Neural cell (in vitro differentiated cells): ENCODE data around the gene ZDHHC1. TPM values are rescaled to one million over a fixed set of nuclear protein-coding genes. Genes with fewer than 3 reads are reported as not detected.

Source experiments
- H2AFZ ChIP-seq: fragments of 200-600, 300-800 bp; sonication (generic), shearing (Covaris generic); 2 replicates; pipeline ENCODE4 v1.6.0; 2014; ENCODE audit warnings: low read depth, mild to moderate bottlenecking, antibody characterized with exemption, low read length, moderate library complexity
- H3F3A ChIP-seq: fragments of 200-600 bp; shearing (Covaris generic); 2 replicates; pipeline ENCODE4 v1.6.1; 2016; ENCODE audit warnings: mild to moderate bottlenecking, moderate library complexity, mixed read lengths, antibody characterized with exemption, low read length; ENCODE audit not compliant: insufficient read depth, poor library complexity, severe bottlenecking
- H3K27ac ChIP-seq: fragments of 200-600, 300-800 bp; sonication (generic), shearing (Covaris generic); 2 replicates; pipeline ENCODE4 v1.5.1; 2014; ENCODE audit warnings: mild to moderate bottlenecking, low read length, moderate library complexity
- H3K27me3 ChIP-seq: fragments of 300-800, 200-600 bp; sonication (generic), shearing (Covaris generic); 2 replicates; pipeline ENCODE4 v1.6.0; 2014; ENCODE audit warnings: mild to moderate bottlenecking, low read depth, low read length, moderate library complexity; ENCODE audit not compliant: insufficient read depth
- H3K36me3 ChIP-seq: fragments of 300-800, 200-600 bp; sonication (generic), shearing (Covaris generic); 2 replicates; pipeline ENCODE4 v1.5.1; 2014; ENCODE audit warnings: mild to moderate bottlenecking, antibody characterized with exemption, low read length, moderate library complexity; ENCODE audit not compliant: insufficient read depth
- H3K4me2 ChIP-seq: fragments of 300-800, 200-600 bp; sonication (generic), shearing (Covaris generic); 2 replicates; pipeline ENCODE4 v1.6.0; 2014; ENCODE audit warnings: mild to moderate bottlenecking, low read length
- H3K4me3 ChIP-seq: fragments of 300-800, 200-600 bp; sonication (generic), shearing (Covaris generic); 2 replicates; pipeline ENCODE4 v1.5.1; 2014; ENCODE audit warnings: mild to moderate bottlenecking, low read length, moderate library complexity
- H3K79me2 ChIP-seq: fragments of 200-600 bp; shearing (Covaris generic); replicated peaks from 2 replicates; pipeline ENCODE4 v1.6.0; 2014; ENCODE audit warnings: mild to moderate bottlenecking, low read length, moderate library complexity; ENCODE audit not compliant: insufficient read depth
- H3K9ac ChIP-seq: fragments of 300-800, 200-600 bp; sonication (generic), shearing (Covaris generic); 2 replicates; pipeline ENCODE4 v1.6.1; 2016; ENCODE audit warnings: mild to moderate bottlenecking, low read length, mixed read lengths
- H3K9me2 ChIP-seq: fragments of 200-600 bp; shearing (Covaris generic); 2 replicates; pipeline ENCODE4 v1.6.1; 2016; ENCODE audit warnings: mild to moderate bottlenecking, low read length, mixed read lengths; ENCODE audit not compliant: insufficient read depth
- H3K9me3 ChIP-seq: fragments of 200-600, 300-800 bp; sonication (generic), shearing (Covaris generic); 2 replicates; pipeline ENCODE4 v1.6.1; 2016; ENCODE audit warnings: mild to moderate bottlenecking, mixed run types, low read length, moderate library complexity, mixed read lengths
- H4K20me1 ChIP-seq: fragments of 200-600 bp; shearing (Covaris generic); 2 replicates; pipeline ENCODE4 v1.6.1; 2016; ENCODE audit warnings: mild to moderate bottlenecking, mixed run types; ENCODE audit not compliant: insufficient read depth
- EP300 ChIP-seq: fragments of 450-650 bp; conservative IDR thresholded peaks from 2 replicates; pipeline ENCODE4 v1.6.1; 2014; ENCODE audit warnings: antibody characterized with exemption, mild to moderate bottlenecking, moderate library complexity; ENCODE audit not compliant: poor library complexity, severe bottlenecking
- EZH2 ChIP-seq: fragments of 200-600, 300-800 bp; shearing (Covaris generic), sonication (generic); IDR thresholded peaks from 2 replicates; pipeline ENCODE4 v1.6.1; 2014; ENCODE audit warnings: antibody characterized with exemption, low read length, borderline replicate concordance, mild to moderate bottlenecking; ENCODE audit not compliant: insufficient read depth, poor library complexity, severe bottlenecking
- MXI1 ChIP-seq: fragments of 450-650 bp; conservative IDR thresholded peaks from 2 replicates; pipeline ENCODE4 v1.6.1; 2014; ENCODE audit warnings: antibody characterized with exemption, mild to moderate bottlenecking; ENCODE audit not compliant: poor library complexity, severe bottlenecking
- POLR2AphosphoS5 ChIP-seq: IDR thresholded peaks from 2 replicates; pipeline ENCODE4 v1.6.1; 2012
- RAD21 ChIP-seq: fragments of 450-650 bp; conservative IDR thresholded peaks from 2 replicates; pipeline ENCODE4 v1.6.1; 2014; ENCODE audit warnings: antibody characterized with exemption, mild to moderate bottlenecking, moderate library complexity
- SMC3 ChIP-seq: fragments of 450-650 bp; conservative IDR thresholded peaks from 2 replicates; pipeline ENCODE4 v1.6.1; 2014; ENCODE audit warnings: antibody characterized with exemption, mild to moderate bottlenecking, moderate library complexity; ENCODE audit not compliant: poor library complexity
- TAF1 ChIP-seq: IDR thresholded peaks from 2 replicates; pipeline ENCODE4 v1.6.1; 2012; ENCODE audit warnings: low read depth
- polyA plus RNA-seq: library from polyadenylated mRNA; depleted of rRNA; stranded (reverse); fragments of >200 nt; gene quantifications from 2 replicates; pipeline ENCODE4 v1.2.3, GENCODE V29; 2014
- TF ChIP-seq, protein P1 (sequence below): fragments of 450-650 bp; IDR thresholded peaks from 2 replicates; pipeline ENCODE4 v1.5.1; 2014; ENCODE audit warnings: antibody characterized with exemption, mild to moderate bottlenecking, moderate library complexity; ENCODE audit not compliant: poor library complexity, severe bottlenecking
- TF ChIP-seq, protein P2 (sequence below): IDR thresholded peaks from 2 replicates; pipeline ENCODE4 v1.6.1; 2012; ENCODE audit warnings: borderline replicate concordance

ZDHHC1 gene
- polyA plus RNA-seq, 1 donor from 2014 or later = 1.7 TPM

DNA sequence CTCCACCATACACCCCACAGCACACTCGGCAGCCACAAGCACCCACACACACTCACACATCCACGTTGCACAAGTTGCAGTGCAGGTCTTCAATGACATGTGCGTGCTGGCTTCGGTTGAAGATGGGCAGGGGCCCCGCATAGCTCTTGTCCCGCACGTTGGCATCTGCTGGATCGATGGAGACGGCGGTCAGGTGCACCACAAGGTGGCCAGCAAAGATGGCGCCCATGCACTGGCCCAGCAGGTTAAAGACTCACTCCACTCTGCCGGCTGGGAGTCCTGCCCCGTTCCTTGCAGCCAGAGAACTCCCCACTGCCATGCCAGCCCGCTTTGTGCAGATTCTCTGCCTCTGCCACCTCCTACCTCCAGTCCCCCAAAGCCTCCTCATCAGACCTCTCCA, 15.4 kb downstream of the ZDHHC1 start:
- TF ChIP-seq RAD21 (no peak), EZH2 (no peak), TAF1 (no peak), MXI1 (no peak), POLR2AphosphoS5 (no peak), SMC3 (no peak), EP300 (no peak)
- TF ChIP-seq, protein P1, sequence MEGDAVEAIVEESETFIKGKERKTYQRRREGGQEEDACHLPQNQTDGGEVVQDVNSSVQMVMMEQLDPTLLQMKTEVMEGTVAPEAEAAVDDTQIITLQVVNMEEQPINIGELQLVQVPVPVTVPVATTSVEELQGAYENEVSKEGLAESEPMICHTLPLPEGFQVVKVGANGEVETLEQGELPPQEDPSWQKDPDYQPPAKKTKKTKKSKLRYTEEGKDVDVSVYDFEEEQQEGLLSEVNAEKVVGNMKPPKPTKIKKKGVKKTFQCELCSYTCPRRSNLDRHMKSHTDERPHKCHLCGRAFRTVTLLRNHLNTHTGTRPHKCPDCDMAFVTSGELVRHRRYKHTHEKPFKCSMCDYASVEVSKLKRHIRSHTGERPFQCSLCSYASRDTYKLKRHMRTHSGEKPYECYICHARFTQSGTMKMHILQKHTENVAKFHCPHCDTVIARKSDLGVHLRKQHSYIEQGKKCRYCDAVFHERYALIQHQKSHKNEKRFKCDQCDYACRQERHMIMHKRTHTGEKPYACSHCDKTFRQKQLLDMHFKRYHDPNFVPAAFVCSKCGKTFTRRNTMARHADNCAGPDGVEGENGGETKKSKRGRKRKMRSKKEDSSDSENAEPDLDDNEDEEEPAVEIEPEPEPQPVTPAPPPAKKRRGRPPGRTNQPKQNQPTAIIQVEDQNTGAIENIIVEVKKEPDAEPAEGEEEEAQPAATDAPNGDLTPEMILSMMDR = no peak
- TF ChIP-seq, protein P2, sequence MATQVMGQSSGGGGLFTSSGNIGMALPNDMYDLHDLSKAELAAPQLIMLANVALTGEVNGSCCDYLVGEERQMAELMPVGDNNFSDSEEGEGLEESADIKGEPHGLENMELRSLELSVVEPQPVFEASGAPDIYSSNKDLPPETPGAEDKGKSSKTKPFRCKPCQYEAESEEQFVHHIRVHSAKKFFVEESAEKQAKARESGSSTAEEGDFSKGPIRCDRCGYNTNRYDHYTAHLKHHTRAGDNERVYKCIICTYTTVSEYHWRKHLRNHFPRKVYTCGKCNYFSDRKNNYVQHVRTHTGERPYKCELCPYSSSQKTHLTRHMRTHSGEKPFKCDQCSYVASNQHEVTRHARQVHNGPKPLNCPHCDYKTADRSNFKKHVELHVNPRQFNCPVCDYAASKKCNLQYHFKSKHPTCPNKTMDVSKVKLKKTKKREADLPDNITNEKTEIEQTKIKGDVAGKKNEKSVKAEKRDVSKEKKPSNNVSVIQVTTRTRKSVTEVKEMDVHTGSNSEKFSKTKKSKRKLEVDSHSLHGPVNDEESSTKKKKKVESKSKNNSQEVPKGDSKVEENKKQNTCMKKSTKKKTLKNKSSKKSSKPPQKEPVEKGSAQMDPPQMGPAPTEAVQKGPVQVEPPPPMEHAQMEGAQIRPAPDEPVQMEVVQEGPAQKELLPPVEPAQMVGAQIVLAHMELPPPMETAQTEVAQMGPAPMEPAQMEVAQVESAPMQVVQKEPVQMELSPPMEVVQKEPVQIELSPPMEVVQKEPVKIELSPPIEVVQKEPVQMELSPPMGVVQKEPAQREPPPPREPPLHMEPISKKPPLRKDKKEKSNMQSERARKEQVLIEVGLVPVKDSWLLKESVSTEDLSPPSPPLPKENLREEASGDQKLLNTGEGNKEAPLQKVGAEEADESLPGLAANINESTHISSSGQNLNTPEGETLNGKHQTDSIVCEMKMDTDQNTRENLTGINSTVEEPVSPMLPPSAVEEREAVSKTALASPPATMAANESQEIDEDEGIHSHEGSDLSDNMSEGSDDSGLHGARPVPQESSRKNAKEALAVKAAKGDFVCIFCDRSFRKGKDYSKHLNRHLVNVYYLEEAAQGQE = no peak
- H3K36me3 ChIP-seq = no peaks in the 10 kb centered on the region

DNA sequence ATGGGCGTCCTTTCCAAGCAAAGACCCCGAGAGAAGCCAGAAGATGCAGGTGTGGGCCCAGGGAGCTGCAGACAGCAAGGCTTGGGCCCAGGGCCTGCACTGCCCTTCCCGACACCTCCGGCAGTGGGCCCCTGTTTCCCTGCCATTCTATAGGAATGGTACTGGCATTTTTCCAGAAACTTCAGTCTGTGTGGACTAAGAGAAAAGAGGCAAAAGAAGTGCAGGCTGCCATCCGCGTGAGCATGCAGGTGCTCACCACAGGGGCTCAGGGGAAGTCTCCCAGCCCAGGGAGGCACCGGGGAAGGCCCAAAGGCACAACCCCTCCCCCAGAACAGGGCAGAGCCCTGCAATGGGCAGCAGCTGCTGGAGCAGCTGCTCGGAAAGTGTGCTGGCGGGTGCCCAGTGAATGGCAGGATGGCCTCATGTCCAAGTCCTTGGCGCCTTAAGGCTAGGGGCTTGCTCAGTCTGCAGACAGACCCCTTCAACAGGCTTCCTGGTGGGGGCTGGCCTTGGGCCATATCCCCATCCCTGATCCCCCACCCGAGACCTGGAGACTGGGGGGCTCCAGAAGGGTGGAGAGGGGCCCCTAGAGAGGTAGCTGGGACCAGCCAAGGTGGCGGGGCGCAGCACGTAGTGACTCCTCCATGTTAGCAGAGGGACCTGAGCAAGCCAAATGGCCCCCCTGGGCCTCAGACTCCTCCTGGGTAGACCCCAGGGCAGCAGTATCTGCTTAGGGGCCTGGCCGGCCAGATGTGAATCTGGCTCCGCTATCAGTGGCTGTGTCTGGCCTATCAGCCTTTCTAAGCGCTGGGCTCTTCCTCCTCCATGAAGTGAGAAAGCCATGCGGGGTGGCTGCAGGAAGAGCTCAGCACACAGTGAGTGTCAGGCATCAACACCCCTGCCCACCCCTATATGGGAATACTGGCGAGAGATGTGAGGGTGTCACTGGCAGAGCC, 16.2 kb downstream of the ZDHHC1 start:
- Histone ChIP-seq H3K9me3 (no peaks in the 10 kb centered on the region), H2AFZ (no peak overlapping the region), H4K20me1 (no peaks in the 10 kb centered on the region), H3K27ac (no peak overlapping the region), H3F3A (no peaks in the 10 kb centered on the region), H3K27me3 (no peaks in the 10 kb centered on the region), H3K79me2 (no peaks in the 10 kb centered on the region), H3K4me3 (no peak overlapping the region), H3K9ac (no peak overlapping the region), H3K9me2 (no peaks in the 10 kb centered on the region), H3K4me2 (no peak overlapping the region), H3K36me3 (no peaks in the 10 kb centered on the region)
- no peak for TF ChIP-seq EP300
- TF ChIP-seq, protein P1 = no peak
- TF ChIP-seq MXI1 = no peak
- no peak for TF ChIP-seq RAD21
- TF ChIP-seq, protein P2 = no peak
- no peak for TF ChIP-seq TAF1
- TF ChIP-seq SMC3 = no peak
- no peak for TF ChIP-seq EZH2
- TF ChIP-seq POLR2AphosphoS5 = no peak

More for the DNA sequence above, 15.4 kb downstream of the ZDHHC1 start:
- Histone ChIP-seq H3K27ac (no peak overlapping the region), H3K79me2 (no peaks in the 10 kb centered on the region), H4K20me1 (no peaks in the 10 kb centered on the region), H3K27me3 (no peaks in the 10 kb centered on the region), H3F3A (no peaks in the 10 kb centered on the region), H3K9ac (no peak overlapping the region), H3K4me2 (no peak overlapping the region), H3K9me3 (no peaks in the 10 kb centered on the region), H3K9me2 (no peaks in the 10 kb centered on the region), H3K4me3 (no peak overlapping the region), H2AFZ (no peak overlapping the region)
